Measurements from ENCODE around the gene HERPUD1. TPM values are rescaled to one million over a fixed set of nuclear protein-coding genes. Genes with fewer than 3 reads are reported as not detected.
A peak's percentile ranks its signal among the peaks of the same experiment; 100 is the strongest.

The HERPUD1 gene
- total and polyA plus RNA-seq, 2 of the 13 experiments (the other 11 are each of a cell fraction or from before 2014, with no cell fraction given), result 96.2 to 323 TPM

GRCh38 chr16:56961386-56961785 is 29.4 kb downstream of the HERPUD1 start:
- BruUV-seq (replicated peaks), result no TSS peak
- TF ChIP-seq DNMT1 (CRISPR knock-in tag; IDR thresholded peaks at IDR 0.05) (no peak), ZNF589 (CRISPR knock-in tag; conservative IDR thresholded peaks at IDR 0.05) (no peak), ZBTB7B (CRISPR knock-in tag; IDR thresholded peaks at IDR 0.05) (no peak), ZNF34 (CRISPR knock-in tag; IDR thresholded peaks at IDR 0.05; ENCODE audit: borderline replicate concordance) (no peak), ZNF260 (CRISPR knock-in tag; IDR thresholded peaks at IDR 0.05; ENCODE audit: borderline replicate concordance, low read depth) (no peak), TFAP4 (IDR thresholded peaks at IDR 0.05; ENCODE audit: borderline replicate concordance, low read depth) (no peak), SRF (IDR thresholded peaks at IDR 0.05; ENCODE audit: low read depth, low read length) (no peak), RBAK (CRISPR knock-in tag; IDR thresholded peaks at IDR 0.05) (no peak), SMARCC2 (IDR thresholded peaks at IDR 0.05) (no peak), CENPX (CRISPR knock-in tag; IDR thresholded peaks at IDR 0.05) (no peak), CREB3 (CRISPR knock-in tag; IDR thresholded peaks at IDR 0.05) (no peak)
- Histone ChIP-seq H3K27ac (ENCODE audit: extremely low read length, insufficient read depth, low read length) (no peak overlapping the region), H3K4me3 (replicated peaks in 1 of 3; ENCODE audit: insufficient read depth in 1 of 3, low read depth in 2 of 3, low read length in 3 of 3) (peak overlapping the region in 1 of 3 experiments; percentile 12; a peak in 1 of 6 replicates), H3K79me2 (ENCODE audit: insufficient read depth, low read length) (no peaks in the 10 kb centered on the region), H2AFZ (ENCODE audit: low read length) (no peak overlapping the region), H3K9ac (ENCODE audit: insufficient read depth, low read depth, low read length) (no peak overlapping the region), H3K36me3 (replicated peaks in 1 of 2; ENCODE audit: control insufficient read depth in 1 of 2, insufficient read depth in 2 of 2, low read length in 2 of 2) (no peaks in the 10 kb centered on the region), H3K4me1 (ENCODE audit: insufficient read depth, low read length) (peaks cover 57% of the 10 kb centered on the region), H3K9me3 (ENCODE audit: low read length) (no peaks in the 10 kb centered on the region), H4K20me1 (ENCODE audit: insufficient read depth, low read length) (no peaks in the 10 kb centered on the region), H3K27me3 (ENCODE audit: control insufficient read depth in 1 of 2, insufficient read depth in 2 of 2, low read length in 2 of 2) (peaks cover 6 to 22% of the 10 kb centered on the region in 2 experiments; a peak in 4 of 5 replicates), H3K4me2 (ENCODE audit: low read depth, low read length) (peak overlapping the region; percentile 41)
- no peak for FAIRE-seq
- no peak for DNase-seq (ENCODE audit: low spot score)
- 25% methylated on average over 3 of the region's 3 CpGs for WGBS (ENCODE audit: low lambda C conversion rate)
- in situ Hi-C loops (cut with HindIII; ENCODE audit: extremely low pct_ligation_motif_present, low pct_unique_long_range_greater_than_20kb), result no loop called here
- CTCF ChIA-PET (ENCODE audit: low intra/inter-chr PET ratio, low total read pairs), result no interaction called here
- intact Hi-C loops (cut with micrococcal nuclease; ENCODE audit: unreplicated experiment), result no loop called here
- no peak for ATAC-seq
- POLR2A ChIA-PET, result interaction anchor here (1.1 to 1.5 kb wide), 2 partner anchors 14 to 411 kb away, joined by 3 to 4 read pairs; partner anchors contain the start of gene CX3CL1
